ENCODE data around the gene GRIK2.

GRCh38 chr6:101777646-101778045 is 384.1 kb downstream of the GRIK2 start:
- TF ChIP-seq POLR2A (IDR thresholded peaks at IDR 0.05) = no peak
- no peak for TF ChIP-seq CTCF (IDR thresholded peaks at IDR 0.05)

Data from thyroid gland (tissue), 4 donors.